ENCODE data around the gene PBXIP1.

PBXIP1 gene

DNA sequence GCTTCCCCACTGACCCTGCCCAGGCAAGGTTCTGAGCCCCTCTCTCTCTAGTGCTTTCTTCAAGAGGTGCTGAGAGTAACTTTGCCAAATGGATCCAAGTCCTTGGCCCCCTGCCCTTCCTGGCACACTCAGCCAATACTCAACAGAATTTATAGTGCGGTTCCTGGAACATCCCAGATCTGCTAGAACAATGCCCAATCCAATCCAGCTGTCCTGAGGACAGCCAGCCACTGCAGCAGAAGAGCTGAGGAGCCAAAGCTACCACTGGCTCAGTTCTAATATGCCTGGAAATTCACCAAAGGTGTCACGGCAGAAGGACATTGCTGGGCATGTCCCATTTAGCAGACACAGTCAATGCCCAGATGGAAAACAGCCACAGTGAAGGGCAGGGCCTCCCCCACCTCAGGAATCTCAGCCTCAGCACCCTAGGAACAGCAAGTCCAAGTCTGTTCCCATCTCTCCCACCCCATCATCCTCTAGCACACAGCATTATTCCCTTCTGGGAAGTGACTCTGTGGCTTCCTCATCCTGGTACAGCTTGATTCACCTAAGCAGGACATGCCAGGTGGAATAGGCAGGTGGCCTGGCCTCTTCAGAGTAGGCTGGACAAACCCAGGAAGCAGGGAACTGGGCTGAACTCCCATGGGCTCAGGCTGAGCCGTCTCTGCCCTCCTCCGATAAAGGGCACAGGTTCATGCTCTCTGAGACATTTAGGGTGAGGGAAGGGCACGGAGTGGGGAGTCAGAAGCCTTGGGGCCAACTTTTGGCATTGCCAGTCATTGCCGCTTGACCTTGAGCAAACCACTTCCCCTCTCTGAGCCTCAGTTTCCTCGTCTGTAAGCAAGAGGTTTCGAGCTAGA lies 44.0 kb downstream of the PBXIP1 start:
- no peak for ATAC-seq
- TF ChIP-seq BACH2 (CRISPR knock-in tag; IDR thresholded peaks at IDR 0.05; ENCODE audit: borderline replicate concordance) (no peak), OSR1 (CRISPR knock-in tag; IDR thresholded peaks at IDR 0.05) (no peak), CREB5 (CRISPR knock-in tag; IDR thresholded peaks at IDR 0.05; ENCODE audit: low read depth) (no peak), ZNF8 (CRISPR knock-in tag; IDR thresholded peaks at IDR 0.05) (no peak), ISL1 (CRISPR knock-in tag; IDR thresholded peaks at IDR 0.05) (no peak), ZNF70 (CRISPR knock-in tag; IDR thresholded peaks at IDR 0.05) (no peak), SNAI2 (CRISPR knock-in tag; IDR thresholded peaks at IDR 0.05) (no peak), TOX (CRISPR knock-in tag; IDR thresholded peaks at IDR 0.05; ENCODE audit: borderline replicate concordance) (no peak), TCF4 (CRISPR knock-in tag; IDR thresholded peaks at IDR 0.05; ENCODE audit: borderline replicate concordance) (no peak), ZC3H10 (CRISPR knock-in tag; IDR thresholded peaks at IDR 0.05) (no peak), POU6F1 (CRISPR knock-in tag; IDR thresholded peaks at IDR 0.05; ENCODE audit: borderline replicate concordance, low read depth) (no peak), GLIS3 (CRISPR knock-in tag; IDR thresholded peaks at IDR 0.05) (no peak)
- TF ChIP-seq, protein P1, sequence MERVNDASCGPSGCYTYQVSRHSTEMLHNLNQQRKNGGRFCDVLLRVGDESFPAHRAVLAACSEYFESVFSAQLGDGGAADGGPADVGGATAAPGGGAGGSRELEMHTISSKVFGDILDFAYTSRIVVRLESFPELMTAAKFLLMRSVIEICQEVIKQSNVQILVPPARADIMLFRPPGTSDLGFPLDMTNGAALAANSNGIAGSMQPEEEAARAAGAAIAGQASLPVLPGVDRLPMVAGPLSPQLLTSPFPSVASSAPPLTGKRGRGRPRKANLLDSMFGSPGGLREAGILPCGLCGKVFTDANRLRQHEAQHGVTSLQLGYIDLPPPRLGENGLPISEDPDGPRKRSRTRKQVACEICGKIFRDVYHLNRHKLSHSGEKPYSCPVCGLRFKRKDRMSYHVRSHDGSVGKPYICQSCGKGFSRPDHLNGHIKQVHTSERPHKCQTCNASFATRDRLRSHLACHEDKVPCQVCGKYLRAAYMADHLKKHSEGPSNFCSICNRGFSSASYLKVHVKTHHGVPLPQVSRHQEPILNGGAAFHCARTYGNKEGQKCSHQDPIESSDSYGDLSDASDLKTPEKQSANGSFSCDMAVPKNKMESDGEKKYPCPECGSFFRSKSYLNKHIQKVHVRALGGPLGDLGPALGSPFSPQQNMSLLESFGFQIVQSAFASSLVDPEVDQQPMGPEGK (CRISPR knock-in tag; IDR thresholded peaks at IDR 0.05; ENCODE audit: borderline replicate concordance), result no peak
- TF ChIP-seq, protein P2, sequence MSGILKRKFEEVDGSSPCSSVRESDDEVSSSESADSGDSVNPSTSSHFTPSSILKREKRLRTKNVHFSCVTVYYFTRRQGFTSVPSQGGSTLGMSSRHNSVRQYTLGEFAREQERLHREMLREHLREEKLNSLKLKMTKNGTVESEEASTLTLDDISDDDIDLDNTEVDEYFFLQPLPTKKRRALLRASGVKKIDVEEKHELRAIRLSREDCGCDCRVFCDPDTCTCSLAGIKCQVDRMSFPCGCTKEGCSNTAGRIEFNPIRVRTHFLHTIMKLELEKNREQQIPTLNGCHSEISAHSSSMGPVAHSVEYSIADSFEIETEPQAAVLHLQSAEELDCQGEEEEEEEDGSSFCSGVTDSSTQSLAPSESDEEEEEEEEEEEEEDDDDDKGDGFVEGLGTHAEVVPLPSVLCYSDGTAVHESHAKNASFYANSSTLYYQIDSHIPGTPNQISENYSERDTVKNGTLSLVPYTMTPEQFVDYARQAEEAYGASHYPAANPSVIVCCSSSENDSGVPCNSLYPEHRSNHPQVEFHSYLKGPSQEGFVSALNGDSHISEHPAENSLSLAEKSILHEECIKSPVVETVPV (CRISPR knock-in tag; IDR thresholded peaks at IDR 0.05), result no peak
- TF ChIP-seq, protein P3, sequence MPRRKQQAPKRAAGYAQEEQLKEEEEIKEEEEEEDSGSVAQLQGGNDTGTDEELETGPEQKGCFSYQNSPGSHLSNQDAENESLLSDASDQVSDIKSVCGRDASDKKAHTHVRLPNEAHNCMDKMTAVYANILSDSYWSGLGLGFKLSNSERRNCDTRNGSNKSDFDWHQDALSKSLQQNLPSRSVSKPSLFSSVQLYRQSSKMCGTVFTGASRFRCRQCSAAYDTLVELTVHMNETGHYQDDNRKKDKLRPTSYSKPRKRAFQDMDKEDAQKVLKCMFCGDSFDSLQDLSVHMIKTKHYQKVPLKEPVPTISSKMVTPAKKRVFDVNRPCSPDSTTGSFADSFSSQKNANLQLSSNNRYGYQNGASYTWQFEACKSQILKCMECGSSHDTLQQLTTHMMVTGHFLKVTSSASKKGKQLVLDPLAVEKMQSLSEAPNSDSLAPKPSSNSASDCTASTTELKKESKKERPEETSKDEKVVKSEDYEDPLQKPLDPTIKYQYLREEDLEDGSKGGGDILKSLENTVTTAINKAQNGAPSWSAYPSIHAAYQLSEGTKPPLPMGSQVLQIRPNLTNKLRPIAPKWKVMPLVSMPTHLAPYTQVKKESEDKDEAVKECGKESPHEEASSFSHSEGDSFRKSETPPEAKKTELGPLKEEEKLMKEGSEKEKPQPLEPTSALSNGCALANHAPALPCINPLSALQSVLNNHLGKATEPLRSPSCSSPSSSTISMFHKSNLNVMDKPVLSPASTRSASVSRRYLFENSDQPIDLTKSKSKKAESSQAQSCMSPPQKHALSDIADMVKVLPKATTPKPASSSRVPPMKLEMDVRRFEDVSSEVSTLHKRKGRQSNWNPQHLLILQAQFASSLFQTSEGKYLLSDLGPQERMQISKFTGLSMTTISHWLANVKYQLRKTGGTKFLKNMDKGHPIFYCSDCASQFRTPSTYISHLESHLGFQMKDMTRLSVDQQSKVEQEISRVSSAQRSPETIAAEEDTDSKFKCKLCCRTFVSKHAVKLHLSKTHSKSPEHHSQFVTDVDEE (CRISPR knock-in tag; IDR thresholded peaks at IDR 0.05), result no peak

DNA sequence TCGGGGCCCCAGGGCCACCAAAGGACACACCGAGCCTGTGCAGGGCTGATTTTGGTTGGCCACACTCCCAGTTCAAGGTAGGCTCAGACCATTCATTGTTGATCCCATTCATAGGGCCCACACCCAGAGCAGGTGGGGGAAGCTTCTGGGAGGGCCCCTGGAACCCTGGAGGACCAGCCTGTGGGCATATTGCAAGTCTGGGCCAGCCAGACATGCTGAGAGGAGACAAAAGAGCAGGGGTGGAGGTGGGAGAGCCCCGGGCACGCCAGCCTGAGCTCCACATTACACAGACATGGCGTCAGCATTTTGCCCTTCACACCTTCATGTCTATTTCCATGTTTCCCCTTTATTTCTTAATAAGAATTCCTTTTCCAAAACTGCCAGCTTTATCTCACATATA lies 45.0 kb downstream of the PBXIP1 start:
- ATAC-seq, result no peak
- TF ChIP-seq, protein P1 (CRISPR knock-in tag; IDR thresholded peaks at IDR 0.05; ENCODE audit: borderline replicate concordance), result no peak
- TF ChIP-seq CREB5 (CRISPR knock-in tag; IDR thresholded peaks at IDR 0.05; ENCODE audit: low read depth) (no peak), BACH2 (CRISPR knock-in tag; IDR thresholded peaks at IDR 0.05; ENCODE audit: borderline replicate concordance) (no peak), TOX (CRISPR knock-in tag; IDR thresholded peaks at IDR 0.05; ENCODE audit: borderline replicate concordance) (no peak), ZNF8 (CRISPR knock-in tag; IDR thresholded peaks at IDR 0.05) (no peak), POU6F1 (CRISPR knock-in tag; IDR thresholded peaks at IDR 0.05; ENCODE audit: borderline replicate concordance, low read depth) (no peak), ZFP3 (CRISPR knock-in tag; IDR thresholded peaks at IDR 0.05) (no peak)

Data from SK-N-SH treated with all-trans-retinoic acid at 6 μM for 48 hours (cell line).